Cardiac muscle cell (in vitro differentiated cells and primary cell): ENCODE measurements around the gene LILRA1. TPM values are rescaled to one million over a fixed set of nuclear protein-coding genes. Genes with fewer than 3 reads are reported as not detected.

Source experiments
- DNase-seq, 2 donors: peaks; one replicate each; pipeline versions ENCODE4 v3.0.0 to v3.0.0-alpha.2; 2010 to 2017; ENCODE audit warnings: low read depth in 1 of 2, low spot score in 1 of 2
- H3K27ac ChIP-seq: fragments of 200-600 bp; sonication (generic); 2 replicates; pipeline ENCODE4 v1.5.1; 2016
- H3K27me3 ChIP-seq: fragments of 200-600 bp; sonication (generic); 2 replicates; pipeline ENCODE4 v1.6.0; 2016; ENCODE audit warnings: control low read depth
- H3K36me3 ChIP-seq: fragments of 200-600 bp; sonication (generic); 2 replicates; pipeline ENCODE4 v1.5.1; 2016; ENCODE audit warnings: control low read depth
- H3K4me1 ChIP-seq: fragments of 200-600 bp; sonication (generic); 2 replicates; pipeline ENCODE4 v1.8.1; 2017; ENCODE audit warnings: low read depth, mild to moderate bottlenecking, mixed run types
- H3K4me3 ChIP-seq: fragments of 200-600 bp; sonication (generic); 2 replicates; pipeline ENCODE4 v1.5.1; 2016; ENCODE audit warnings: mild to moderate bottlenecking
- H3K9me3 ChIP-seq: fragments of 200-600 bp; sonication (generic); 2 replicates; pipeline ENCODE4 v1.5.1; 2017; ENCODE audit warnings: low read depth, mild to moderate bottlenecking, control low read depth
- CTCF ChIP-seq: IDR thresholded peaks from 2 replicates; pipeline ENCODE4 v1.5.1; 2012; ENCODE audit warnings: low read depth, mild to moderate bottlenecking, low read length
- polyA plus RNA-seq: library from polyadenylated mRNA; unstranded; fragments of >200 nt; fragmentation: Nextera tagmentation; extraction: Ambion mirVana; gene quantifications from 2 replicates; pipeline ENCODE4 v1.2.1, GENCODE V29; 2016
- total RNA-seq: library from RNA; depleted of rRNA; stranded (reverse); fragments of >200 nt; gene quantifications from 2 replicates; pipeline ENCODE4 v1.2.3, GENCODE V29; 2016

LILRA1 gene
- total and polyA plus RNA-seq, 2 experiments from 2014 or later: not detected

- H3K4me1 ChIP-seq: no peaks in the 10 kb centered on the region
- H3K9me3 ChIP-seq: no peaks in the 10 kb centered on the region
- no peak for TF ChIP-seq CTCF
- no peak overlapping the region for H3K4me3 ChIP-seq
- no peaks in the 10 kb centered on the region for H3K27me3 ChIP-seq
- H3K27ac ChIP-seq: no peak overlapping the region
- DNase-seq: no peak
- no peaks in the 10 kb centered on the region for H3K36me3 ChIP-seq
Observed at GRCh38 chr19:54606891-54607784, 13.7 kb downstream of the LILRA1 start.

GRCh38 chr19:54607785-54608150 lies 14.3 kb downstream of the LILRA1 start:
- Histone ChIP-seq H3K27ac (no peak overlapping the region), H3K4me3 (no peak overlapping the region), H3K27me3 (no peaks in the 10 kb centered on the region), H3K4me1 (no peaks in the 10 kb centered on the region), H3K36me3 (no peaks in the 10 kb centered on the region), H3K9me3 (no peaks in the 10 kb centered on the region)
- no peak for DNase-seq
- no peak for TF ChIP-seq CTCF

GRCh38 chr19:54608205-54608604 lies 14.8 kb downstream of the LILRA1 start:
- Histone ChIP-seq H3K27me3 (no peaks in the 10 kb centered on the region), H3K27ac (no peak overlapping the region), H3K4me3 (no peak overlapping the region), H3K4me1 (no peaks in the 10 kb centered on the region), H3K36me3 (no peaks in the 10 kb centered on the region), H3K9me3 (no peaks in the 10 kb centered on the region)
- no peak for DNase-seq
- TF ChIP-seq CTCF: no peak

- no peak for TF ChIP-seq CTCF
- H3K4me1 ChIP-seq: no peaks in the 10 kb centered on the region
- H3K4me3 ChIP-seq: no peak overlapping the region
- no peaks in the 10 kb centered on the region for H3K27me3 ChIP-seq
- H3K27ac ChIP-seq: no peak overlapping the region
- no peaks in the 10 kb centered on the region for H3K36me3 ChIP-seq
- DNase-seq: no peak
- no peaks in the 10 kb centered on the region for H3K9me3 ChIP-seq
Observed at GRCh38 chr19:54608792-54609191, 15.4 kb downstream of the LILRA1 start.

- no peaks in the 10 kb centered on the region for H3K4me1 ChIP-seq
- no peak for DNase-seq
- no peak overlapping the region for H3K27ac ChIP-seq
- no peak overlapping the region for H3K4me3 ChIP-seq
- no peaks in the 10 kb centered on the region for H3K9me3 ChIP-seq
- no peaks in the 10 kb centered on the region for H3K27me3 ChIP-seq
- TF ChIP-seq CTCF: no peak
- H3K36me3 ChIP-seq: no peaks in the 10 kb centered on the region
Observed at GRCh38 chr19:54609356-54609791, 15.9 kb downstream of the LILRA1 start.
